Measurements from ENCODE around the gene HDGFL2.

DNA sequence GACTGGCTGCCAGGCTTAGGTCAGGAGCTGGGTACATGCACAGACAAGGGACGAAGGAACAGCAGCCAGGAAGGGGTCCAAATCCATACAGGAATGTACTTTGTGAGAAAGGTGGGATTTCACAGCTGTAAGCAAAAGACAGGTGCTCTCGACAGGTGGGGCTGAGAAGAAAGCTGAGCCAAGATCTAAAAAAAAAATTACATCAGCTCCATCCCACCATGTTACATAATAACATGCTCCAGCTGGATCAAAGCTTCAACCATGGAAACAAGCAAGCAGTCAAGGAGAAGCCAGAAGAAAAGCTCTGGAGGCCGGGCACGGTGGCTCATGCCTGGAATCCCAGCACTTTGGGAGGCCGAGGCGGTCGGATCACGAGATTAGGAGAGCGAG lies 22.5 kb upstream of the HDGFL2 start:
- TF ChIP-seq RB1 (IDR thresholded peaks at IDR 0.05; ENCODE audit: borderline replicate concordance), result no peak
- no peak for TF ChIP-seq BHLHE40 (IDR thresholded peaks at IDR 0.05; ENCODE audit: borderline replicate concordance in 1 of 2, low read depth in 2 of 2, low read length in 1 of 2)
- TF ChIP-seq RBBP5 (conservative IDR thresholded peaks at IDR 0.05), result no peak
- no peak for TF ChIP-seq POLR2A (IDR thresholded peaks at IDR 0.05; ENCODE audit: low read depth, low read length)
- TF ChIP-seq, protein P1, sequence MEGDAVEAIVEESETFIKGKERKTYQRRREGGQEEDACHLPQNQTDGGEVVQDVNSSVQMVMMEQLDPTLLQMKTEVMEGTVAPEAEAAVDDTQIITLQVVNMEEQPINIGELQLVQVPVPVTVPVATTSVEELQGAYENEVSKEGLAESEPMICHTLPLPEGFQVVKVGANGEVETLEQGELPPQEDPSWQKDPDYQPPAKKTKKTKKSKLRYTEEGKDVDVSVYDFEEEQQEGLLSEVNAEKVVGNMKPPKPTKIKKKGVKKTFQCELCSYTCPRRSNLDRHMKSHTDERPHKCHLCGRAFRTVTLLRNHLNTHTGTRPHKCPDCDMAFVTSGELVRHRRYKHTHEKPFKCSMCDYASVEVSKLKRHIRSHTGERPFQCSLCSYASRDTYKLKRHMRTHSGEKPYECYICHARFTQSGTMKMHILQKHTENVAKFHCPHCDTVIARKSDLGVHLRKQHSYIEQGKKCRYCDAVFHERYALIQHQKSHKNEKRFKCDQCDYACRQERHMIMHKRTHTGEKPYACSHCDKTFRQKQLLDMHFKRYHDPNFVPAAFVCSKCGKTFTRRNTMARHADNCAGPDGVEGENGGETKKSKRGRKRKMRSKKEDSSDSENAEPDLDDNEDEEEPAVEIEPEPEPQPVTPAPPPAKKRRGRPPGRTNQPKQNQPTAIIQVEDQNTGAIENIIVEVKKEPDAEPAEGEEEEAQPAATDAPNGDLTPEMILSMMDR (IDR thresholded peaks at IDR 0.05 in 2 of 3, conservative IDR thresholded peaks at IDR 0.05 in 1 of 3; ENCODE audit: control insufficient read depth in 2 of 3, extremely low read depth in 1 of 3, insufficient read depth in 1 of 3, low read depth in 3 of 3, low read length in 3 of 3), result no peak
- TF ChIP-seq ESRRA (IDR thresholded peaks at IDR 0.05; ENCODE audit: low read length), result no peak
- no peak for TF ChIP-seq POLR2AphosphoS5 (IDR thresholded peaks at IDR 0.05; ENCODE audit: low read length)
- TF ChIP-seq, protein P2, sequence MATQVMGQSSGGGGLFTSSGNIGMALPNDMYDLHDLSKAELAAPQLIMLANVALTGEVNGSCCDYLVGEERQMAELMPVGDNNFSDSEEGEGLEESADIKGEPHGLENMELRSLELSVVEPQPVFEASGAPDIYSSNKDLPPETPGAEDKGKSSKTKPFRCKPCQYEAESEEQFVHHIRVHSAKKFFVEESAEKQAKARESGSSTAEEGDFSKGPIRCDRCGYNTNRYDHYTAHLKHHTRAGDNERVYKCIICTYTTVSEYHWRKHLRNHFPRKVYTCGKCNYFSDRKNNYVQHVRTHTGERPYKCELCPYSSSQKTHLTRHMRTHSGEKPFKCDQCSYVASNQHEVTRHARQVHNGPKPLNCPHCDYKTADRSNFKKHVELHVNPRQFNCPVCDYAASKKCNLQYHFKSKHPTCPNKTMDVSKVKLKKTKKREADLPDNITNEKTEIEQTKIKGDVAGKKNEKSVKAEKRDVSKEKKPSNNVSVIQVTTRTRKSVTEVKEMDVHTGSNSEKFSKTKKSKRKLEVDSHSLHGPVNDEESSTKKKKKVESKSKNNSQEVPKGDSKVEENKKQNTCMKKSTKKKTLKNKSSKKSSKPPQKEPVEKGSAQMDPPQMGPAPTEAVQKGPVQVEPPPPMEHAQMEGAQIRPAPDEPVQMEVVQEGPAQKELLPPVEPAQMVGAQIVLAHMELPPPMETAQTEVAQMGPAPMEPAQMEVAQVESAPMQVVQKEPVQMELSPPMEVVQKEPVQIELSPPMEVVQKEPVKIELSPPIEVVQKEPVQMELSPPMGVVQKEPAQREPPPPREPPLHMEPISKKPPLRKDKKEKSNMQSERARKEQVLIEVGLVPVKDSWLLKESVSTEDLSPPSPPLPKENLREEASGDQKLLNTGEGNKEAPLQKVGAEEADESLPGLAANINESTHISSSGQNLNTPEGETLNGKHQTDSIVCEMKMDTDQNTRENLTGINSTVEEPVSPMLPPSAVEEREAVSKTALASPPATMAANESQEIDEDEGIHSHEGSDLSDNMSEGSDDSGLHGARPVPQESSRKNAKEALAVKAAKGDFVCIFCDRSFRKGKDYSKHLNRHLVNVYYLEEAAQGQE (IDR thresholded peaks at IDR 0.05; ENCODE audit: low read depth, low read length), result no peak
- no peak for TF ChIP-seq SP1 (IDR thresholded peaks at IDR 0.05; ENCODE audit: low read depth, low read length)
- TF ChIP-seq, protein P3, sequence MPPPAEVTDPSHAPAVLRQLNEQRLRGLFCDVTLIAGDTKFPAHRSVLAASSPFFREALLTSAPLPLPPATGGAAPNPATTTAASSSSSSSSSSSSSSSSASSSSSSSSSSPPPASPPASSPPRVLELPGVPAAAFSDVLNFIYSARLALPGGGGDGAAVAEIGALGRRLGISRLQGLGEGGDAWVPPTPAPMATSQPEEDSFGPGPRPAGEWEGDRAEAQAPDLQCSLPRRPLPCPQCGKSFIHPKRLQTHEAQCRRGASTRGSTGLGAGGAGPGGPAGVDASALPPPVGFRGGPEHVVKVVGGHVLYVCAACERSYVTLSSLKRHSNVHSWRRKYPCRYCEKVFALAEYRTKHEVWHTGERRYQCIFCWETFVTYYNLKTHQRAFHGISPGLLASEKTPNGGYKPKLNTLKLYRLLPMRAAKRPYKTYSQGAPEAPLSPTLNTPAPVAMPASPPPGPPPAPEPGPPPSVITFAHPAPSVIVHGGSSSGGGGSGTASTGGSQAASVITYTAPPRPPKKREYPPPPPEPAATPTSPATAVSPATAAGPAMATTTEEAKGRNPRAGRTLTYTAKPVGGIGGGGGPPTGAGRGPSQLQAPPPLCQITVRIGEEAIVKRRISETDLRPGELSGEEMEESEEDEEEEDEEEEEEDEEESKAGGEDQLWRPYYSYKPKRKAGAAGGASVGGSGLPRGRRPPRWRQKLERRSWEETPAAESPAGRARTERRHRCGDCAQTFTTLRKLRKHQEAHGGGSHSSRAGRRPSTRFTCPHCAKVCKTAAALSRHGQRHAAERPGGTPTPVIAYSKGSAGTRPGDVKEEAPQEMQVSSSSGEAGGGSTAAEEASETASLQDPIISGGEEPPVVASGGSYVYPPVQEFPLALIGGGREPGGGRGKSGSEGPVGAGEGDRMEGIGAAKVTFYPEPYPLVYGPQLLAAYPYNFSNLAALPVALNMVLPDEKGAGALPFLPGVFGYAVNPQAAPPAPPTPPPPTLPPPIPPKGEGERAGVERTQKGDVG (CRISPR knock-in tag; IDR thresholded peaks at IDR 0.05), result no peak

Measured in GM12878 (cell line).